Lower leg skin (tissue), 4 donors: ENCODE data around the gene TAS2R31. TPM values are rescaled to one million over a fixed set of nuclear protein-coding genes. Genes with fewer than 3 reads are reported as not detected.
"Not testable (repeated sequence)": the region's sequence is repeated elsewhere in the genome, so short reads cannot be mapped to it uniquely, and the experiment has no call there.

Experiments used
- DNase-seq, 2 donors: peaks; one replicate each; pipeline ENCODE4 v3.0.0-alpha.2; 2019; ENCODE audit warnings: low spot score in 2 of 2
- H3K4me3 ChIP-seq: fragments of 200-600 bp; sonication (generic); 2 replicates; pipeline ENCODE4 v1.5.1; 2017; ENCODE audit warnings: mild to moderate bottlenecking, low read depth; ENCODE audit not compliant: poor library complexity, severe bottlenecking
- CTCF ChIP-seq, 3 donors: fragments of 450-650 bp; IDR thresholded peaks; one replicate each; pipeline ENCODE4 v1.5.1; 2016; ENCODE audit warnings: antibody characterized with exemption in 3 of 3, mild to moderate bottlenecking in 3 of 3, moderate library complexity in 2 of 3
- POLR2A ChIP-seq, 2 donors: fragments of 450-650 bp; IDR thresholded peaks; one replicate each; pipeline ENCODE4 v1.6.1; 2016 to 2017; ENCODE audit warnings: antibody characterized with exemption in 2 of 2, mild to moderate bottlenecking in 1 of 2, moderate library complexity in 1 of 2
- WGBS, 2 donors: methylation state at CpG; one replicate each; pipeline ENCODE4 v1.1.5; 2018; 5-methylcytosine and 5-hydroxymethylcytosine counted together
- intact Hi-C: fragments of 100-400 bp; cut with DNase I; formaldehyde crosslinking; loops from one replicate; pipeline ENCODE4 v1.15.0; 2023; ENCODE audit warnings: low total_unique reads
- total RNA-seq, 4 donors: library from RNA; depleted of rRNA; stranded (reverse); fragments of >200 nt; gene quantifications; one replicate each; pipeline ENCODE4 v1.1.0, GENCODE V29; 2016

TAS2R31 gene
- total RNA-seq, 4 donors from 2014 or later: 0.27 to 1.1 (median 0.68) TPM; not detected in 1

GRCh38 chr12:11069854-11070365 lies 38.7 kb upstream of the TAS2R31 start:
- 85 to 88% methylated on average over 5 of the region's 5 CpGs for WGBS, 2 donors

GRCh38 chr12:11067514-11067913 lies 36.3 kb upstream of the TAS2R31 start:
- no peak overlapping the region for H3K4me3 ChIP-seq
- WGBS, 2 donors: 42 to 56% methylated on average over 2 of the region's 2 CpGs
- peak; percentile 17 to 82 for DNase-seq
- TF ChIP-seq POLR2A (IDR thresholded peaks at IDR 0.05) (no peak), CTCF (IDR thresholded peaks at IDR 0.05) (no peak)
- intact Hi-C loops: no loop called here

More at GRCh38 chr12:11069854-11070365, 38.7 kb upstream of the TAS2R31 start:
- no peak overlapping the region for H3K4me3 ChIP-seq
- intact Hi-C loops: no loop called here
- TF ChIP-seq CTCF (IDR thresholded peaks at IDR 0.05) (no peak), POLR2A (IDR thresholded peaks at IDR 0.05) (no peak)
- DNase-seq: no peak

- DNase-seq, H3K4me3 ChIP-seq, intact Hi-C loops: not testable (repeated sequence)
- WGBS, 2 donors: 71 to 87% methylated on average over 1 of the region's 1 CpG
These were observed 31.0 kb upstream of the TAS2R31 start, which contains the start of gene TAS2R46 for GRCh38 chr12:11062194-11062593. TSS of gene TAS2R46 (minus strand) at chr12:11062294. CDS start at chr12:11062294, 0 bp downstream.

GRCh38 chr12:11059784-11060183 lies 28.6 kb upstream of the TAS2R31 start:
- no peak for TF ChIP-seq POLR2A (IDR thresholded peaks at IDR 0.05)
- no peak for TF ChIP-seq CTCF (IDR thresholded peaks at IDR 0.05)
- intact Hi-C loops: no loop called here
- H3K4me3 ChIP-seq: no peak overlapping the region
- DNase-seq: no peak

GRCh38 chr12:11059041-11059440 lies 27.8 kb upstream of the TAS2R31 start:
- no peak for DNase-seq
- intact Hi-C loops: no loop called here
- H3K4me3 ChIP-seq: no peak overlapping the region
- 96 to 97% methylated on average over 3 of the region's 3 CpGs for WGBS, 2 donors
- no peak for TF ChIP-seq POLR2A (IDR thresholded peaks at IDR 0.05)

GRCh38 chr12:11055306-11055705 lies 24.1 kb upstream of the TAS2R31 start:
- WGBS, 2 donors: 91% methylated on average over 2 of the region's 2 CpGs
- H3K4me3 ChIP-seq: no peak overlapping the region
- no peak for DNase-seq
- intact Hi-C loops: no loop called here
- TF ChIP-seq CTCF (IDR thresholded peaks at IDR 0.05): no peak
- TF ChIP-seq POLR2A (IDR thresholded peaks at IDR 0.05): no peak

- intact Hi-C loops, DNase-seq, H3K4me3 ChIP-seq: not testable (repeated sequence)
- WGBS, 2 donors: 97 to 98% methylated on average over 7 of the region's 7 CpGs
These were observed 18.8 kb upstream of the TAS2R31 start for GRCh38 chr12:11049806-11050531.

- DNase-seq, intact Hi-C loops, H3K4me3 ChIP-seq: not testable (repeated sequence)
- 96 to 97% methylated on average over 2 of the region's 2 CpGs for WGBS, 2 donors
These were observed 10.2 kb upstream of the TAS2R31 start for GRCh38 chr12:11041366-11041765.
